GM12878 (cell line): ENCODE results near the gene HYOU1. TPM values are rescaled to one million over a fixed set of nuclear protein-coding genes. Genes with fewer than 3 reads are reported as not detected.

Experiments
- ATAC-seq: fragments of 200-7000 bp; cut with Tn5 transposase; 3 replicates; pipeline ENCODE4 v1.9.1; 2020; ENCODE audit warnings: mild to moderate bottlenecking, moderate library complexity
- BruUV-seq: library from RNA; stranded (reverse); fragments of 400-500 nt; replicated peaks from 2 replicates; lab custom pipeline; 2021; lab: Mats Ljungman, UMichigan
- CTCF ChIA-PET: fragments of 300-600 bp; sonication (Branson Sonifier 250); formaldehyde crosslinking; extraction: SDS; loops from one replicate; lab custom pipeline; 2021; ENCODE audit warnings: inconsistent platforms; lab: Yijun Ruan, JAX
- POLR2A ChIA-PET: fragments of 350-600 bp; formaldehyde crosslinking; extraction: SDS; loops from one replicate; lab custom pipeline; 2021; ENCODE audit warnings: inconsistent platforms; lab: Charles Lee
- RAD21 ChIA-PET: fragments of 300-600 bp; sonication (Branson Sonifier 250); formaldehyde crosslinking; loops from one replicate; lab custom pipeline; 2023; ENCODE audit warnings: antibody characterized with exemption; ENCODE audit not compliant: unreplicated experiment; lab: Charles Lee
- SMC1A ChIA-PET: fragments of 300-600 bp; sonication (Branson Sonifier 250); formaldehyde crosslinking; loops from one replicate; lab custom pipeline; 2023; ENCODE audit not compliant: unreplicated experiment, uncharacterized antibody; lab: Charles Lee
- DNase-seq: peaks from one replicate; pipeline ENCODE4 v3.0.0-alpha.2; 2011; ENCODE audit warnings: low read depth, low spot score
- FAIRE-seq: peaks from 3 replicates; lab custom pipeline; 2011; peaks lifted over from hg19 to GRCh38; lab: Jason Lieb, UNC
- H2AFZ ChIP-seq: 2 replicates; pipeline ENCODE4 v1.6.0; 2011; ENCODE audit warnings: low read depth, low read length, control low read depth; ENCODE audit not compliant: control insufficient read depth
- H3K27ac ChIP-seq: 2 replicates; pipeline ENCODE4 v1.5.1; 2011; ENCODE audit warnings: control low read depth; ENCODE audit not compliant: control insufficient read depth, insufficient read depth
- H3K27me3 ChIP-seq, 2 experiments: replicated peaks in 1 of 2; 2 replicates each; pipeline versions ENCODE4 v1.6.0 to v1.6.1; 2011; ENCODE audit warnings: low read length in 1 of 2; ENCODE audit not compliant: control insufficient read depth in 2 of 2, insufficient read depth in 2 of 2
- H3K36me3 ChIP-seq, 2 experiments: 2 replicates each; pipeline ENCODE4 v1.5.1; 2011; ENCODE audit warnings: low read length in 1 of 2; ENCODE audit not compliant: control insufficient read depth in 2 of 2, insufficient read depth in 2 of 2
- H3K4me1 ChIP-seq: 2 replicates; pipeline ENCODE4 v1.6.1; 2011; ENCODE audit warnings: mild to moderate bottlenecking, low read length, moderate library complexity, mixed read lengths; ENCODE audit not compliant: control insufficient read depth, insufficient read depth
- H3K4me2 ChIP-seq: 2 replicates; pipeline ENCODE4 v1.6.0; 2011; ENCODE audit warnings: control low read depth; ENCODE audit not compliant: control insufficient read depth, insufficient read depth
- H3K4me3 ChIP-seq: fragments of 200-600 bp; sonication (generic); 2 replicates; pipeline ENCODE4 v1.5.1; 2016
- H3K79me2 ChIP-seq: 2 replicates; pipeline ENCODE4 v1.6.0; 2011; ENCODE audit warnings: low read length; ENCODE audit not compliant: control insufficient read depth, insufficient read depth
- H3K9ac ChIP-seq: 2 replicates; pipeline ENCODE4 v1.8.0; 2011; ENCODE audit warnings: low read length, control low read depth, mixed read lengths; ENCODE audit not compliant: control insufficient read depth, insufficient read depth
- H3K9me3 ChIP-seq: replicated peaks from 3 replicates; pipeline ENCODE4 v1.5.1; 2011; ENCODE audit warnings: mild to moderate bottlenecking, low read length; ENCODE audit not compliant: control insufficient read depth, insufficient read depth
- H4K20me1 ChIP-seq: 2 replicates; pipeline ENCODE4 v1.6.0; 2011; ENCODE audit not compliant: control insufficient read depth, insufficient read depth
- ATF7 ChIP-seq: fragments of 450-650 bp; IDR thresholded peaks from 2 replicates; pipeline ENCODE4 v1.6.1; 2016; ENCODE audit warnings: low read depth, mild to moderate bottlenecking
- ESRRA ChIP-seq: IDR thresholded peaks from 2 replicates; pipeline ENCODE4 v1.6.1; 2012; ENCODE audit warnings: mild to moderate bottlenecking, low read length, improper control_type of control experiment
- GABPA ChIP-seq: IDR thresholded peaks from 2 replicates; pipeline ENCODE4 v1.6.1; 2014; ENCODE audit warnings: antibody characterized with exemption, low read depth, mild to moderate bottlenecking, inconsistent platforms
- HDAC6 ChIP-seq: fragments of 200-600 bp; sonication (generic); IDR thresholded peaks from one replicate; pipeline ENCODE4 v1.8.0; 2017; ENCODE audit warnings: antibody characterized with exemption; ENCODE audit not compliant: unreplicated experiment
- MEF2A ChIP-seq: IDR thresholded peaks from 2 replicates; pipeline ENCODE4 v1.6.1; 2011; ENCODE audit warnings: low read depth, mild to moderate bottlenecking, low read length, moderate library complexity; ENCODE audit not compliant: insufficient read depth
- MTA2 ChIP-seq: fragments of 450-650 bp; IDR thresholded peaks from 2 replicates; pipeline ENCODE4 v1.6.1; 2016; ENCODE audit warnings: low read depth, mild to moderate bottlenecking, moderate library complexity
- NBN ChIP-seq: fragments of 450-650 bp; IDR thresholded peaks from 2 replicates; pipeline ENCODE4 v1.6.1; 2016
- SP1 ChIP-seq: IDR thresholded peaks from one replicate; pipeline ENCODE4 v1.6.1; 2011; ENCODE audit warnings: low read depth, low read length
- USF2 ChIP-seq: IDR thresholded peaks from 2 replicates; pipeline ENCODE4 v1.6.1; 2011; ENCODE audit warnings: low read depth, low read length, improper control_type of control experiment, borderline replicate concordance
- YBX1 ChIP-seq: fragments of 450-650 bp; IDR thresholded peaks from 2 replicates; pipeline ENCODE4 v1.6.1; 2016; ENCODE audit warnings: antibody characterized with exemption
- ZBTB40 ChIP-seq: fragments of 450-650 bp; IDR thresholded peaks from 2 replicates; pipeline ENCODE4 v1.6.1; 2016; ENCODE audit warnings: mild to moderate bottlenecking, moderate library complexity, borderline replicate concordance
- WGBS: methylation state at CpG from one replicate; pipeline ENCODE4 v1.1.6; 2016; ENCODE audit warnings: low lambda C conversion rate; ENCODE audit not compliant: insufficient replicate concordance, insufficient coverage; ENCODE audit errors: missing lambda C conversion rate; 5-methylcytosine and 5-hydroxymethylcytosine counted together
- in situ Hi-C: fragments of 300-500 bp; cut with MboI; formaldehyde crosslinking; loops from 9 replicates; pipeline ENCODE4 v1.14.3; 2018; ENCODE audit warnings: mixed read lengths
- intact Hi-C: fragments of 100-400 bp; cut with micrococcal nuclease; formaldehyde crosslinking; loops from one replicate; pipeline ENCODE4 v1.14.2; 2022; ENCODE audit not compliant: unreplicated experiment
- polyA plus RNA-seq, 11 experiments: library from polyadenylated mRNA; depleted of rRNA in 4 of 11; unstranded in 6 of 11; stranded (reverse) in 5 of 11; fragments of >200 nt; fragmentation: Nextera tagmentation in 4 of 11; fragmentation: Illumina TruSeq in 1 of 11; extraction: Ambion mirVana in 4 of 11; extraction: Trizol in 1 of 11; gene quantifications; 1 replicate in 1 of 11; 2 replicates in 10 of 11; pipeline versions ENCODE4 v1.2.1 to v1.2.3, GENCODE V29; 2011 to 2016; ENCODE audit warnings: inconsistent platforms in 2 of 11, missing spikeins in 2 of 11, low read depth in 1 of 11
- total RNA-seq, 4 experiments: library from RNA; depleted of rRNA in 3 of 4; stranded (reverse); fragments of >200 nt in 3 of 4; fragmentation: Illumina TruSeq in 1 of 4; extraction: Trizol in 1 of 4; gene quantifications; 2 replicates each; pipeline versions ENCODE4 v1.2.1 to v1.2.3, GENCODE V29; 2013 to 2021

The HYOU1 gene
- total and polyA plus RNA-seq, 10 of the 15 experiments (the other 5 are each of a cell fraction or from before 2014, with no cell fraction given) = 15.4 to 157 (median 109) TPM

GRCh38 chr11:119084663-119085436, 27.8 kb upstream of the HYOU1 start, which contains the start of gene HMBS (continued):
- TF ChIP-seq ZBTB40 (peak; percentile 81), ATF7 (peak; percentile 62), SP1 (peak; percentile 63), MTA2 (no peak), GABPA (peak; percentile 82), MEF2A (no peak)

- DNase-seq = no peak
- H2AFZ ChIP-seq = no peak overlapping the region
- intact Hi-C loops = no loop called here
- peaks cover 11% of the 10 kb centered on the region for H3K79me2 ChIP-seq
- ChIA-PET SMC1A (no interaction called here), CTCF (interaction anchor here (1.3 kb wide), 1 partner anchor 242 kb away, joined by 3 read pairs; no protein-coding TSS in a partner anchor), POLR2A (interaction anchor here (0.9 to 1.0 kb wide), 2 partner anchors 10 to 27 kb away, joined by 3 to 5 read pairs; no protein-coding TSS in a partner anchor), RAD21 (no interaction called here)
- H3K4me1 ChIP-seq = peaks cover 10% of the 10 kb centered on the region
- no TSS peak for BruUV-seq
- WGBS = 71% methylated on average over 7 of the region's 7 CpGs
- H3K27me3 ChIP-seq = no peaks in the 10 kb centered on the region
- H3K4me2 ChIP-seq = no peak overlapping the region
- H3K9ac ChIP-seq = no peak overlapping the region
- no peaks in the 10 kb centered on the region for H4K20me1 ChIP-seq
- H3K27ac ChIP-seq = no peak overlapping the region
- H3K9me3 ChIP-seq = no peaks in the 10 kb centered on the region
- H3K4me3 ChIP-seq = no peak overlapping the region
- no peak for FAIRE-seq
- H3K36me3 ChIP-seq = peaks cover 15 to 19% of the 10 kb centered on the region in 2 experiments
- in situ Hi-C loops = no loop called here
- TF ChIP-seq YBX1 = no peak
- no peak for TF ChIP-seq HDAC6
- no peak for TF ChIP-seq ESRRA
- TF ChIP-seq NBN = no peak
- TF ChIP-seq USF2 = no peak
- ATAC-seq = no peak
These were observed 24.8 kb upstream of the HYOU1 start for GRCh38 chr11:119081682-119082260.
